Measurements from ENCODE around the gene EXOC1L.

GRCh38 chr4:55859711-55860110 lies 40.1 kb downstream of the EXOC1L start:
- TF ChIP-seq, protein P1, sequence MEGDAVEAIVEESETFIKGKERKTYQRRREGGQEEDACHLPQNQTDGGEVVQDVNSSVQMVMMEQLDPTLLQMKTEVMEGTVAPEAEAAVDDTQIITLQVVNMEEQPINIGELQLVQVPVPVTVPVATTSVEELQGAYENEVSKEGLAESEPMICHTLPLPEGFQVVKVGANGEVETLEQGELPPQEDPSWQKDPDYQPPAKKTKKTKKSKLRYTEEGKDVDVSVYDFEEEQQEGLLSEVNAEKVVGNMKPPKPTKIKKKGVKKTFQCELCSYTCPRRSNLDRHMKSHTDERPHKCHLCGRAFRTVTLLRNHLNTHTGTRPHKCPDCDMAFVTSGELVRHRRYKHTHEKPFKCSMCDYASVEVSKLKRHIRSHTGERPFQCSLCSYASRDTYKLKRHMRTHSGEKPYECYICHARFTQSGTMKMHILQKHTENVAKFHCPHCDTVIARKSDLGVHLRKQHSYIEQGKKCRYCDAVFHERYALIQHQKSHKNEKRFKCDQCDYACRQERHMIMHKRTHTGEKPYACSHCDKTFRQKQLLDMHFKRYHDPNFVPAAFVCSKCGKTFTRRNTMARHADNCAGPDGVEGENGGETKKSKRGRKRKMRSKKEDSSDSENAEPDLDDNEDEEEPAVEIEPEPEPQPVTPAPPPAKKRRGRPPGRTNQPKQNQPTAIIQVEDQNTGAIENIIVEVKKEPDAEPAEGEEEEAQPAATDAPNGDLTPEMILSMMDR (conservative IDR thresholded peaks at IDR 0.05 in 1 of 2, IDR thresholded peaks at IDR 0.05 in 1 of 2; ENCODE audit: extremely low read depth in 1 of 2, insufficient read depth in 1 of 2, low read depth in 1 of 2, low read length in 2 of 2), result no peak
- TF ChIP-seq EZH2 (IDR thresholded peaks at IDR 0.05; ENCODE audit: borderline replicate concordance, low read length), result no peak
